Hepatocyte (in vitro differentiated cells): Measurements from ENCODE around the gene TREM1. TPM values are rescaled to one million over a fixed set of nuclear protein-coding genes. Genes with fewer than 3 reads are reported as not detected.
A peak's percentile ranks its signal among the peaks of the same experiment; 100 is the strongest.

Experiments
- DNase-seq: peaks from one replicate; pipeline ENCODE4 v3.0.0-alpha.2; 2016; ENCODE audit warnings: low spot score
- H2AFZ ChIP-seq: fragments of 200-600 bp; sonication (generic); 2 replicates; pipeline ENCODE4 v1.6.0; 2016; ENCODE audit warnings: antibody characterized with exemption, mild to moderate bottlenecking
- H3K27ac ChIP-seq: fragments of 200-600 bp; sonication (generic); 2 replicates; pipeline ENCODE4 v1.5.1; 2016; ENCODE audit warnings: mild to moderate bottlenecking
- H3K27me3 ChIP-seq: fragments of 200-600 bp; sonication (generic); 2 replicates; pipeline ENCODE4 v1.6.1; 2016
- H3K36me3 ChIP-seq: fragments of 200-600 bp; sonication (generic); replicated peaks from 2 replicates; pipeline ENCODE4 v1.5.1; 2016; ENCODE audit warnings: low read depth; ENCODE audit not compliant: insufficient read depth
- H3K4me1 ChIP-seq: fragments of 200-600 bp; sonication (generic); 2 replicates; pipeline ENCODE4 v1.5.1; 2016; ENCODE audit warnings: mild to moderate bottlenecking, moderate library complexity; ENCODE audit not compliant: insufficient read depth
- H3K4me2 ChIP-seq: fragments of 200-600 bp; sonication (generic); 2 replicates; pipeline ENCODE4 v1.6.0; 2016
- H3K4me3 ChIP-seq: fragments of 200-600 bp; sonication (generic); 2 replicates; pipeline ENCODE4 v1.5.1; 2016; ENCODE audit warnings: mild to moderate bottlenecking
- H3K79me2 ChIP-seq: fragments of 200-600 bp; sonication (generic); 2 replicates; pipeline ENCODE4 v1.6.0; 2017; ENCODE audit warnings: mild to moderate bottlenecking
- H3K9me2 ChIP-seq: fragments of 200-600 bp; sonication (generic); replicated peaks from 2 replicates; pipeline ENCODE4 v1.6.0; 2017; ENCODE audit warnings: mild to moderate bottlenecking; ENCODE audit not compliant: insufficient read depth
- H3K9me3 ChIP-seq: fragments of 200-600 bp; sonication (generic); 2 replicates; pipeline ENCODE4 v1.5.1; 2016; ENCODE audit warnings: low read depth, mild to moderate bottlenecking
- H4K20me1 ChIP-seq: fragments of 200-600 bp; sonication (generic); 2 replicates; pipeline ENCODE4 v1.6.0; 2016; ENCODE audit warnings: mild to moderate bottlenecking; ENCODE audit not compliant: insufficient read depth, poor library complexity, severe bottlenecking
- EZH2 ChIP-seq: fragments of 200-600 bp; sonication (generic); IDR thresholded peaks from 2 replicates; pipeline ENCODE4 v1.6.1; 2016; ENCODE audit warnings: antibody characterized with exemption, mild to moderate bottlenecking, borderline replicate concordance
- EZH2phosphoT487 ChIP-seq: fragments of 200-600 bp; sonication (generic); IDR thresholded peaks from one replicate; pipeline ENCODE4 v1.6.1; 2018; ENCODE audit warnings: antibody characterized with exemption, mild to moderate bottlenecking, low read depth, moderate library complexity; ENCODE audit not compliant: unreplicated experiment, severe bottlenecking
- WGBS: methylation state at CpG from one replicate; pipeline ENCODE4 v1.1.6; 2016; ENCODE audit warnings: low lambda C conversion rate; ENCODE audit errors: missing lambda C conversion rate; 5-methylcytosine and 5-hydroxymethylcytosine counted together
- polyA plus RNA-seq: library from polyadenylated mRNA; unstranded; fragments of >200 nt; fragmentation: Nextera tagmentation; extraction: Ambion mirVana; gene quantifications from 2 replicates; pipeline ENCODE4 v1.2.1, GENCODE V29; 2016
- total RNA-seq: library from RNA; depleted of rRNA; stranded (reverse); fragments of >200 nt; gene quantifications from 2 replicates; pipeline ENCODE4 v1.2.3, GENCODE V29; 2014
- TF ChIP-seq, protein P1 (sequence below): fragments of 200-600 bp; sonication (generic); IDR thresholded peaks from 2 replicates; pipeline ENCODE4 v1.5.1; 2016; ENCODE audit warnings: antibody characterized with exemption, mild to moderate bottlenecking; ENCODE audit not compliant: poor library complexity

Gene TREM1
- total and polyA plus RNA-seq, 2 experiments from 2014 or later = 0.63 to 2.3 TPM

DNA sequence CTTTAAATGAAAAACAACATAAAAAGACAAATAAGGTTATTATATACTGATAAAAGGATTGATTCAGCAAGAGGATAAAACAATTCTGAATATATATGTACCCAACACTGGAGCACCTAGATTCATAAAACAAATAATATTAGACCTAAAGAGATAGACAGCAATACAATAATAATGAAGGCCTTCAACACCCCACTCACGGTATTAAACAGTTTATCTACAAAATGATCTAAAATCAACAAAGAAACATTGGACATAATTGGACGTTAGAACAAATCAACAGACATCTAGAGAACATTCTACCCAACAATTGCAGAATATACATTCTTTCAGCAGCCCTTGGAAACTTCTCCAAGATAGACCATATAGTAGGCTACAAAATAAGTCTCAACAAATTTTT lies 24.1 kb downstream of the TREM1 start:
- Histone ChIP-seq H3K27ac (no peak overlapping the region), H3K9me3 (peaks cover 4% of the 10 kb centered on the region), H2AFZ (no peak overlapping the region), H3K4me3 (no peak overlapping the region), H3K4me2 (no peak overlapping the region), H3K27me3 (no peaks in the 10 kb centered on the region), H3K79me2 (no peaks in the 10 kb centered on the region), H3K4me1 (peaks cover 8% of the 10 kb centered on the region), H4K20me1 (no peaks in the 10 kb centered on the region), H3K36me3 (no peaks in the 10 kb centered on the region), H3K9me2 (no peaks in the 10 kb centered on the region)
- TF ChIP-seq EZH2 = no peak
- TF ChIP-seq, protein P1, sequence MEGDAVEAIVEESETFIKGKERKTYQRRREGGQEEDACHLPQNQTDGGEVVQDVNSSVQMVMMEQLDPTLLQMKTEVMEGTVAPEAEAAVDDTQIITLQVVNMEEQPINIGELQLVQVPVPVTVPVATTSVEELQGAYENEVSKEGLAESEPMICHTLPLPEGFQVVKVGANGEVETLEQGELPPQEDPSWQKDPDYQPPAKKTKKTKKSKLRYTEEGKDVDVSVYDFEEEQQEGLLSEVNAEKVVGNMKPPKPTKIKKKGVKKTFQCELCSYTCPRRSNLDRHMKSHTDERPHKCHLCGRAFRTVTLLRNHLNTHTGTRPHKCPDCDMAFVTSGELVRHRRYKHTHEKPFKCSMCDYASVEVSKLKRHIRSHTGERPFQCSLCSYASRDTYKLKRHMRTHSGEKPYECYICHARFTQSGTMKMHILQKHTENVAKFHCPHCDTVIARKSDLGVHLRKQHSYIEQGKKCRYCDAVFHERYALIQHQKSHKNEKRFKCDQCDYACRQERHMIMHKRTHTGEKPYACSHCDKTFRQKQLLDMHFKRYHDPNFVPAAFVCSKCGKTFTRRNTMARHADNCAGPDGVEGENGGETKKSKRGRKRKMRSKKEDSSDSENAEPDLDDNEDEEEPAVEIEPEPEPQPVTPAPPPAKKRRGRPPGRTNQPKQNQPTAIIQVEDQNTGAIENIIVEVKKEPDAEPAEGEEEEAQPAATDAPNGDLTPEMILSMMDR = no peak
- TF ChIP-seq EZH2phosphoT487 = no peak
- no peak for DNase-seq
- 71% methylated on average over 2 of the region's 2 CpGs for WGBS

DNA sequence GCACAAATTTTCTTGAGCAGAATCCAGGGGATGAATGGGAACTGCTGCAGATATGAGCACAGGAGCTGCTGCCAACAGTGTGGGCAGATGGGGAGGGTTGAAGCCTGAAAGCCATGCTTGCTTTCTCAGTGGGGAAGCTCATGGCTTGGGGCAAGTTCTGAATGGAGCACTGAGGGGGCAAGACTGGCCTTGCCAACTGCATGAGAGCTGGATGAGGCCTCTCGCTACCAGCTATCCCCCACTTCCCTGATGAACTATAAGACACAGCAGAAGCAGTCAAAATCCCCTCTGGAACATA lies 28.3 kb downstream of the TREM1 start:
- WGBS = 100% methylated on average over 1 of the region's 1 CpG

DNA sequence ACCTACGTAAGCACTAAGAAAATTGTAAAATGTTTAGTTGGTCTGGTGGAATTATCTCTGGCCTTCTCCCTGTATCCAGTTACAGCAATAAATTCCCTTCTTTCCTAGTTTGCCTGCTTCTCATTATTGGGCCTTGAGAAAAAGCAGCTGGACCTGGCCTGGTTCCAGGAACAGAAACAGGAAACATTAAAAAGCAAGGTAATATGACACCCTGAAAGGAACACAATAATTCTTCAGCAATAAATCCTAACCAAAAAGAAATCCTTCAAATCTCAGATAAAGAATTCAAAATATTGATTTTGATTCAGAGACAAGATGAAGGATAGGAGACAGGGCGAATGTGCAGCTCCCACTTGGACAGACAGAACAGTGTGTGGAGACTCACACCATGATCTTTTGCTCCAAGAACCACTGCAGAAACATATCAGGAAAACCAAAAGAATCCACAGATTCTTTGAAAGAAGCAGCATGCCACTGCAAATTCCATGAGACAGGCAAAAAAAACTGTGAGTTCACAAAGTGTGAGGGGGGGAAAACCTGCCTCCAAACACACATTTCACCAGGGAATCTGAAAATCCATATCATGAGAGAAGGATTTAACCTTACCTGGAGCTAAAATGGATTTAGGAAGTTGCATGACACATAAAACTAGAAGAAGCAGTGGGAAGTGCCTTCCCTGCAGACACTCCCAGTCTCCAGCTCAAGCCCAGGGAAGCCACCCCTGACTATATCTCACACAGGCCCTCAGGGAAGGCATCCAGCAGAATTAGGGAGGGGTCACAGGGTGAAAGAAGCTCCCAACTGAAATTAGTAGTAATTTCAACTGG lies 28.9 kb downstream of the TREM1 start:
- Histone ChIP-seq H3K4me1 (peaks cover 18% of the 10 kb centered on the region), H3K9me2 (no peaks in the 10 kb centered on the region), H4K20me1 (no peaks in the 10 kb centered on the region), H2AFZ (no peak overlapping the region), H3K9me3 (no peaks in the 10 kb centered on the region), H3K4me3 (no peak overlapping the region), H3K27ac (peak overlapping the region; percentile 66), H3K79me2 (no peaks in the 10 kb centered on the region), H3K27me3 (no peaks in the 10 kb centered on the region), H3K36me3 (no peaks in the 10 kb centered on the region), H3K4me2 (peak overlapping the region; percentile 10)
- WGBS = 35% methylated on average over 2 of the region's 2 CpGs
- peak; percentile 56 for DNase-seq
- TF ChIP-seq, protein P1 = no peak
- TF ChIP-seq EZH2 (no peak), EZH2phosphoT487 (no peak)

More for the DNA sequence above, 28.3 kb downstream of the TREM1 start:
- H3K9me2 ChIP-seq = no peaks in the 10 kb centered on the region
- H3K4me1 ChIP-seq = peaks cover 18% of the 10 kb centered on the region
- no peaks in the 10 kb centered on the region for H3K27me3 ChIP-seq
- no peak for DNase-seq
- H3K9me3 ChIP-seq = no peaks in the 10 kb centered on the region
- no peaks in the 10 kb centered on the region for H3K36me3 ChIP-seq
- H3K4me2 ChIP-seq = no peak overlapping the region
- H4K20me1 ChIP-seq = no peaks in the 10 kb centered on the region
- H2AFZ ChIP-seq = no peak overlapping the region
- H3K4me3 ChIP-seq = no peak overlapping the region
- H3K79me2 ChIP-seq = no peaks in the 10 kb centered on the region
- peak overlapping the region; percentile 66 for H3K27ac ChIP-seq
- TF ChIP-seq EZH2 (no peak), EZH2phosphoT487 (no peak)
- TF ChIP-seq, protein P1 = no peak
